Effector memory CD8-positive, alpha-beta T cell (primary cell): ENCODE results near the gene MUC2.

Experiments
- ATAC-seq: fragments of 150-1000 bp; cut with Tn5 transposase; replicated peaks from 2 replicates; pipeline ENCODE4 v1.10.0; 2021; ENCODE audit warnings: mild to moderate bottlenecking, moderate library complexity
- DNase-seq, 3 experiments: peaks; one replicate each; pipeline ENCODE4 v3.0.0; 2021
- H3K27ac Mint-ChIP-seq, 2 donors: one replicate each; pipeline ENCODE4 v1.8.0; 2022; ENCODE audit warnings: mild to moderate bottlenecking in 2 of 2, mixed read lengths in 2 of 2, moderate library complexity in 2 of 2
- H3K27me3 Mint-ChIP-seq, 2 donors: one replicate each; pipeline ENCODE4 v1.8.0; 2022; ENCODE audit warnings: mixed read lengths in 2 of 2
- H3K36me3 Mint-ChIP-seq: one replicate; pipeline ENCODE4 v1.8.0; 2022; ENCODE audit warnings: mild to moderate bottlenecking, moderate library complexity, mixed read lengths; ENCODE audit not compliant: insufficient read depth
- H3K4me1 Mint-ChIP-seq, 2 donors: one replicate each; pipeline ENCODE4 v1.8.0; 2022; ENCODE audit warnings: low read depth in 2 of 2, mixed read lengths in 2 of 2
- H3K4me3 Mint-ChIP-seq, 2 donors: one replicate each; pipeline ENCODE4 v1.8.0; 2022; ENCODE audit warnings: mild to moderate bottlenecking in 2 of 2, mixed read lengths in 2 of 2, moderate library complexity in 2 of 2
- H3K9me3 Mint-ChIP-seq, 2 donors: one replicate each; pipeline ENCODE4 v1.8.0; 2022; ENCODE audit warnings: mixed read lengths in 2 of 2

The MUC2 gene

DNA sequence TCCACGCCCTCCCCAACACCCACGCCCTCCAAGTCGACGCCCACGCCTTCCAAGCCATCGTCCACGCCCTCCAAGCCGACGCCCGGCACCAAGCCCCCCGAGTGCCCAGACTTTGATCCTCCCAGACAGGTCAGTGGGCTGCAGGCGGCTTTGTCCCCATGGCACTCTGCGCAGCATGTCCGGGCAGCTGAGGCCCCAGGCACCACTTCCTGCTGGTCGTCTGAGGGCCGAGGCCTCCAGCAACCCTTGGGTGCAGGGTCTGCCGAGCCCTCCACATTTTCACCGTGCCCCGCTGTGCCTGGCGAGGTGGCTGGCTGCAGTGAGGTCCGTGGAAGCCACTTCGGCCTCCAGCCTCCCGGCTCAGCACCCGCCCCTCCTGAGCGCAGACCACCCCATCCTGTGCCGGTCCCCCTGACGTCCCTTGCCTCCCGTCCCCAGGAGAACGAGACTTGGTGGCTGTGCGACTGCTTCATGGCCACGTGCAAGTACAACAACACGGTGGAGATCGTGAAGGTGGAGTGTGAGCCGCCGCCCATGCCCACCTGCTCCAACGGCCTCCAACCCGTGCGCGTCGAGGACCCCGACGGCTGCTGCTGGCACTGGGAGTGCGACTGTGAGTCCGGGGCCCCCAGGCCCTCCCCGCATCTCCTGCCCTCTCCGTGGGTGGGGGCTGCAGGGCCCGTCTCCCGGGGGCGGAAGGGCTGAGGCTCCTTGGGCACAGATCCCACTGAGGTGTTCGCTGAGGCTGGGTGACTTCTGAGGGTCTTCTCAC is 26.8 kb downstream of the MUC2 start:
- Mint-ChIP-seq H3K27ac (no peak overlapping the region), H3K9me3 (no peaks in the 10 kb centered on the region), H3K4me3 (no peak overlapping the region), H3K4me1 (no peaks in the 10 kb centered on the region), H3K36me3 (no peaks in the 10 kb centered on the region), H3K27me3 (peaks cover 0 to 10% of the 10 kb centered on the region in 2 donors)
- no peak for ATAC-seq
- no peak for DNase-seq

DNA sequence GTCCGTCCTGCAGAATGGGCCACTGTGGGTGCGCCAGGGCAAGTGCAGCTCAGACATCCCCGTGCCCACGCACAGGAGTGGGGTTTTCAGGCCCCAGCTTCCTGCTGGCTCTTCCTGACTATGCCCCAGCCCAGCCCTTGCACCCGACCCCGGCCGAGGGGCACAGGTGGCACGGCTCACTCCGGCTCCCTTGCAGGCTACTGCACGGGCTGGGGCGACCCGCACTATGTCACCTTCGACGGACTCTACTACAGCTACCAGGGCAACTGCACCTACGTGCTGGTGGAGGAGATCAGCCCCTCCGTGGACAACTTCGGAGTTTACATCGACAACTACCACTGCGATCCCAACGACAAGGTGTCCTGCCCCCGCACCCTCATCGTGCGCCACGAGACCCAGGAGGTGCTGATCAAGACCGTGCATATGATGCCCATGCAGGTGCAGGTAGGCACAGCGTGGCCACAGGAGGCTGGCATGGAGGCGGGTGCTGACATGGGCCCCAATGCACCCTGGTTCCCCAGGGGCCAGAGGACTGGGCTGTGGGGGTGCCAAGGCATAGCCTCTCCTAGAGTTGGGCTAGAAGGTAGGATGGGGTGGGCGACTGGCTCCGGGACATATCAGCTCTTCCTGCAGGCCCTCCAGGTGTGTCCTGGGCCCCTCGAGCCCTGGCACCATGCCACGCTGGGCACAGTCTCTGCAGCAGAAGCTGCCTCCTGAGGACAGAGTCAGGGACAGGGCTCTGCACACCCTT is 27.7 kb downstream of the MUC2 start:
- no peak for ATAC-seq
- Mint-ChIP-seq H3K27me3 (peaks cover 0 to 10% of the 10 kb centered on the region in 2 donors), H3K36me3 (no peaks in the 10 kb centered on the region)

GRCh38 chr11:1102996-1103395 is 28.3 kb downstream of the MUC2 start:
- DNase-seq (no peak), ATAC-seq (no peak)
- no peaks in the 10 kb centered on the region for H3K36me3 Mint-ChIP-seq
- H3K27ac Mint-ChIP-seq, result no peak overlapping the region
- peaks cover 0 to 14% of the 10 kb centered on the region in 2 donors for H3K27me3 Mint-ChIP-seq
- H3K4me1 Mint-ChIP-seq, result no peaks in the 10 kb centered on the region
- no peak overlapping the region for H3K4me3 Mint-ChIP-seq
- no peaks in the 10 kb centered on the region for H3K9me3 Mint-ChIP-seq

More for the DNA sequence above, 27.7 kb downstream of the MUC2 start:
- H3K27ac Mint-ChIP-seq, result no peak overlapping the region
- DNase-seq, result no peak
- no peaks in the 10 kb centered on the region for H3K4me1 Mint-ChIP-seq
- H3K4me3 Mint-ChIP-seq, result no peak overlapping the region
- no peaks in the 10 kb centered on the region for H3K9me3 Mint-ChIP-seq

- no peaks in the 10 kb centered on the region for H3K36me3 Mint-ChIP-seq
- no peaks in the 10 kb centered on the region for H3K4me1 Mint-ChIP-seq
- no peaks in the 10 kb centered on the region for H3K9me3 Mint-ChIP-seq
- H3K4me3 Mint-ChIP-seq, result no peak overlapping the region
- ATAC-seq (no peak), DNase-seq (no peak)
- H3K27me3 Mint-ChIP-seq, result peaks cover 0 to 20% of the 10 kb centered on the region in 2 donors
- no peak overlapping the region for H3K27ac Mint-ChIP-seq
Measured at GRCh38 chr11:1103401-1104360, 29.0 kb downstream of the MUC2 start.

- H3K9me3 Mint-ChIP-seq, result no peaks in the 10 kb centered on the region
- H3K36me3 Mint-ChIP-seq, result no peaks in the 10 kb centered on the region
- no peak overlapping the region for H3K4me3 Mint-ChIP-seq
- peaks cover 0 to 23% of the 10 kb centered on the region in 2 donors for H3K27me3 Mint-ChIP-seq
- no peak overlapping the region for H3K27ac Mint-ChIP-seq
- ATAC-seq, result no peak
- no peak for DNase-seq
- no peaks in the 10 kb centered on the region for H3K4me1 Mint-ChIP-seq
Measured at GRCh38 chr11:1104411-1105182, 29.9 kb downstream of the MUC2 start.

DNA sequence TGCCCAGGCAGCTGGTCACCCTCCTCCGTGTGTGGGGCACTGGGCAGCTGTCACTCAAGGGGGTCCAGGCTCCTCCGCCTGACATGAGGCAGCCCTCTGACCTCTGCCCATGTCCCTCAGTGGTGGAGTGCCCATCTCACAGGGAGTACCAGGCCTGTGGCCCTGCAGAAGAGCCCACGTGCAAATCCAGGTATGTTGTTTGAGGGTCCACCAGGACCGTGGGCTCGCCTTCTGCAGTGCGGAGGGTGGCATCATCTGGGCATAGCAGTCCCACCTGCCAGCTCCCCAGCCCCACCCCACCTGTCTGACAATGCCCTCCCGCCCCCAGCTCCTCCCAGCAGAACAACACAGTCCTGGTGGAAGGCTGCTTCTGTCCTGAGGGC is 30.5 kb downstream of the MUC2 start:
- ATAC-seq (no peak), DNase-seq (no peak)
- no peak overlapping the region for H3K4me3 Mint-ChIP-seq
- peaks cover 0 to 23% of the 10 kb centered on the region in 2 donors for H3K27me3 Mint-ChIP-seq
- H3K4me1 Mint-ChIP-seq, result no peaks in the 10 kb centered on the region
- H3K27ac Mint-ChIP-seq, result no peak overlapping the region
- H3K9me3 Mint-ChIP-seq, result no peaks in the 10 kb centered on the region
- H3K36me3 Mint-ChIP-seq, result no peaks in the 10 kb centered on the region

GRCh38 chr11:1106387-1106786 is 31.7 kb downstream of the MUC2 start:
- Mint-ChIP-seq H3K27me3 (peaks cover 0 to 23% of the 10 kb centered on the region in 2 donors), H3K9me3 (no peaks in the 10 kb centered on the region), H3K4me3 (no peak overlapping the region), H3K36me3 (no peaks in the 10 kb centered on the region), H3K27ac (no peak overlapping the region), H3K4me1 (no peaks in the 10 kb centered on the region)
- DNase-seq, result no peak
- ATAC-seq, result no peak

- Mint-ChIP-seq H3K4me1 (no peaks in the 10 kb centered on the region), H3K27me3 (peaks cover 0 to 23% of the 10 kb centered on the region in 2 donors), H3K9me3 (no peaks in the 10 kb centered on the region), H3K36me3 (no peaks in the 10 kb centered on the region), H3K4me3 (no peak overlapping the region), H3K27ac (no peak overlapping the region)
- DNase-seq (no peak), ATAC-seq (no peak)
Measured at GRCh38 chr11:1107316-1108245, 32.9 kb downstream of the MUC2 start.

GRCh38 chr11:1108246-1108900 is 33.7 kb downstream of the MUC2 start:
- DNase-seq (no peak), ATAC-seq (no peak)
- Mint-ChIP-seq H3K36me3 (no peaks in the 10 kb centered on the region), H3K4me3 (no peak overlapping the region), H3K27ac (no peak overlapping the region), H3K27me3 (peaks cover 0 to 23% of the 10 kb centered on the region in 2 donors), H3K9me3 (no peaks in the 10 kb centered on the region), H3K4me1 (no peaks in the 10 kb centered on the region)

GRCh38 chr11:1109101-1109917 is 34.6 kb downstream of the MUC2 start:
- no peak for ATAC-seq
- Mint-ChIP-seq H3K36me3 (no peaks in the 10 kb centered on the region), H3K4me1 (no peaks in the 10 kb centered on the region), H3K4me3 (no peak overlapping the region), H3K27ac (no peak overlapping the region), H3K27me3 (peaks cover 0 to 23% of the 10 kb centered on the region in 2 donors), H3K9me3 (no peaks in the 10 kb centered on the region)
- no peak for DNase-seq
